ENCODE data around the gene SETD7.

The SETD7 gene

DNA sequence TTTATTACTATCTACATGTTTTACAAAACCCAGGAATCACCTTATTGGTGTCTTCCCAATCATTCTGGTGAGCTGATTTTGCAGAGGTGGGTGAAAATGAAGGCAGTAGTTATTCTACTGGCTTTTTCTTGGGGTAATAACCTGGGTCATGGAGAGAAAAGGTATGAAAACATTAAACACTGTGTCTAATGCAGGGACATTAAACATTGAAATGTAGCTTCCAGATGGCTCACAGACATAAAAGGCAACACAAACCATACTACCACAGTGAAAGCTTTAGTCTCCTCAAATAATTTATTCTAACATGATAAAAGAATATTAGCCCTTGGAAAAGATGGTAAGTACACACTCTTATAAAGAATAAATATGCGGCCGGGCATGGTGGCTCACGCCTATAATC, 8.0 kb downstream of the SETD7 start:
- DNase-seq, result no peak

DNA sequence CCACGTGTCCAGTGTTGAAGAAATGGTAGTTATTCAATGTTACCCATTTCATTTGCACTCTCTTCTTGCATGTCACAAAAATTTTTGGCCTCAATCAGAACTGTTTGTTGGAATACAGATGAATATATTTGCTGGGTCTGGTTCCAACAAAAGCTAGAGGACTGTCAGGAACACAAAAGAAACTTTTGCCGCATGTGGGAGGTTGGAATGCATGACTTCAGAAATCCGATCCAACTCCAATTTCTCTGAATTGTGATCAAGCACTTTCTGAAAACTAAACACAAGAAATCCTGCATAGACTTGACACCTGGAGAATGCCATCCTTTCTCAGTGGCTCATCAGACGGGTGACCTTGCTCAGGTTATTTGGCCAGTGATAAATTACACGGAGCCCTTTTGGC, 15.4 kb downstream of the SETD7 start:
- no peak for DNase-seq

GRCh38 chr4:139540161-139540560, 15.9 kb downstream of the SETD7 start:
- no peak for DNase-seq

- DNase-seq, result no peak
Measured at GRCh38 chr4:139537292-139537691, 18.7 kb downstream of the SETD7 start.

DNA sequence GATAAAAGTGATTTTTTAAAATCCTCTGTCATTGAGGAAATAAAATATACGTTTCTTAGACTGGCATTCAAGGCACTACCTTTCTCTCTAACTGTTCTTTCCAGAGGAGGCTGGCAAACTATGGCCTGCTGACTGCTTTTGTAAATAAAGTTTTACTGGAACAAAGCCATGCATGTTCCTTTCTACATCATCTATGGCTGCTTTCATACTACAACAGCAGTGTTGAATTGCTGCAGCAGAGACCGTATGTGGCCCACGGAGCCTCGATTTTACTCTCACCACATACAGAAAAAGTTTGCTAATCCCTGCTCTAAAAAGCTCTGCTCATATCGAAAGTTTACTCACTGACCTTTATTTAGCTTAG, 20.2 kb downstream of the SETD7 start:
- no peak for DNase-seq

DNA sequence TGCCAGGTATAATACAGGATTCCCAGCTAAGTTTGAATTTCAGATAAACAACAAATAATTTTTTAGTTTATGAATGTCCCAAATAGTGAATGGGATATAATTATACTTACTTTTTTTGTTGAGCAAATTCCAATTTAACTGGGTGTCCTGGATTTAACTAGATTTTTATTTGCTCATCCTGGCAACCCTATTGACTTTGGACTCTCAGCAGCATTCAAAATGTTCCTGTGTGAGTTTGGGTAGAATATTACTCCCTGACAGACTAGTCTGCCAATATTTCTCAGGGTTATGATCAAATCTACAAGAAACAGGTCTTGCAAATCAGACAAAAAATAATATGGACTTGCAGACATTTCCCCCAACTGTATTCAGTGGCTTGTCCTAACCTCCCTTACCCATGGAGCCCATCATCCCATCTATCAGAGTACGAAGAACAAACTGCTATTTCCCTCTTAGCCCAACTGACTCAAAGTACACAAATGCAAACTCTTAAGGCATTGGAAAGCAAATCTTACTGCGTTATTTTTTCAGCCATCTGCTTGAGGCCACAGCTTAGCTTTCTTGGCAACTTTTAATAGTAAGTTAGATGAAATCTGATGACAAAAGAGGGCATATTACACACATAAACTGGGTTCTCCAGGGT, 20.7 kb downstream of the SETD7 start:
- no peak for DNase-seq

GRCh38 chr4:139534287-139534950, 21.6 kb downstream of the SETD7 start:
- DNase-seq, result no peak

GRCh38 chr4:139533511-139533910, 22.5 kb downstream of the SETD7 start:
- no peak for DNase-seq

- DNase-seq, result no peak
Measured at GRCh38 chr4:139532947-139533346, 23.1 kb downstream of the SETD7 start.

- DNase-seq, result no peak
Measured at GRCh38 chr4:139530833-139531427, 25.1 kb downstream of the SETD7 start.

DNA sequence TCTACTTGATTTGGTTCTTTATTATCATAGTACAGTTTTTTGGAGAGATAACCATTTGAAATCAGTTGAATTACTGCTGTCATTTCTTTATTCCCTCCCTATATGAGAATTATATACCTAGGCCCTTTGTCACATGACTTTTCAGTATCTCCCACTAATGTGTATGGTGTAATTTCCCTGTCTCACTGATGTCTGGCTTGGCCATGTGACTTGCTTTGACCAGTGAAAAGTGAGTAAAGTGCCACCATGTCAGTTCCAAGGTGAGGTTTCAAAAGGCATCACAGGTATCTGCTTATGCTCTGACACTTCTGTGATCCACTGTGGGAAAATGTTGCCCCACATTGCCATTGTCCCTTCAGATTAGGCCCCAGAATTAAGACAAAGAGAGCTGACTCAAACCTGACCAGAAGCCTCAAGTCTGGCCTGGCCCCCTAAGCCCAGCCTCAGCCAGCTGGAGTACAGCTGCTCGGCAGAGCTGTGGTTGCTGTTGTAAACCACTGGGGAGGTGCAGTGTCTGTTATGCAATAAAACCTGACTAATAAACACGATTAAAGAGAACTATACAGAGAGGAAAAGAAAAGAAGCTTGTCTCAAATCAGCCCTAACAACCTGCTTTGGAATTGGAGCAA, 27.5 kb downstream of the SETD7 start:
- DNase-seq, result no peak

GRCh38 chr4:139526928-139527327, 29.1 kb downstream of the SETD7 start:
- no peak for DNase-seq

- DNase-seq, result no peak
Measured at GRCh38 chr4:139525414-139525813, 30.6 kb downstream of the SETD7 start.

DNA sequence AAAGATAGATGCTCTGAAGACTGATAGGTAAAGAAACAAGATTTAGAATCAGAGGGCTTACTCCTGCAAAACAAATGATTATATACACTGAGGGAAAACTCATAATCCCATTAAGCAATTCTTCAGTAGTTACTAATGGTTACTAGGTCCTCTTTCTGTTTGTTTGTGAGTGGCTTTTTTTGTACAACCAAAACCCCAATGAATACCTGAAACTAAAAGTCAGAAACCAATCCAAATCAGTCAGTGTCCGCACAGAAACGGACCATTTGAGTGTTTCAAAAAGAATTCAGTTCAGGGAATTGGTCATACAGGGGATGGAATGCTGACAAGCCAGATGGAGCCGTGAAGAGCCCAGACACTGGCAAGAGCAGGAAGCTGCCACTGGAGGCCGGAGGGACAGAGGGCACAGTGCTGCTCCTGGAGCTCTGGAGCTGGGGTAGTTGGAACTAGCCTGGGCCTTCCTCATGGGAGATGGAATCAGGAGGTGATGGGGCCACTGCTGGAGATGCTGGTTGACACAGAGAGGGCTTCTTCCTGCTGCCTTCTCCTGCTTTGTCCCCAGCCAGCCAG, 31.9 kb downstream of the SETD7 start:
- DNase-seq, result no peak

GRCh38 chr4:139523076-139523475, 32.9 kb downstream of the SETD7 start:
- DNase-seq, result no peak

- DNase-seq, result no peak
Measured at GRCh38 chr4:139522457-139522856, 33.6 kb downstream of the SETD7 start.

DNA sequence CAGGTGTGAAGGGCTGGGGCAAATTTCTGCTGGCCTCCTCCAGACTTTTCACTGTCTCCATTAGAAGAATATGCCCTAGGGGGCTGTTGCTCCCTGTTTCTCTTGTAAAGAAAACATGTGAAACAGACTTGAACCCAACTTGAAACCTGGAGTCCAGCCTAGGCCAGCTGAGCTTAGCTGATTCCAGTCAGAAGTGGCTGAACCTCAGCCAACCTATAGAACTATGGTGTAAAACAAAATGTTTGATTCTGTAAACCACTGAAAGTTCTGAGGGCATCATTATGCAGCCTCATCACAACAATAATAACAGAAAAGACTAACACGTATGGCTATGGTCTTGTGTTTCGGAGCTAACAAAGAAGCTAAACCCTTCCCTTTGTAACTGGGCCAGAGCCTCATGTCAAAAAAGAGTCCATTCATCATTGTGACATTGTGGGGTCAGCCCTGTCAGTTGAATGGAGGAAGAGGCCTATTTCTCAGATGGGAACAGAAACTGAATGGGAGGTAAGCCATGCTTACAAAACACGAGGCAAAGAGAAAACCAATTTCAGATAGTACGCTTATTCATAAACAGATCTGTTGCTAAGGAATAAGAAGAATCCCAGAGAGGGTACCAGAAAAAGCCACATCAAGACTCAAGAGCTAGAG, 34.1 kb downstream of the SETD7 start:
- DNase-seq, result no peak

- no peak for DNase-seq
Measured at GRCh38 chr4:139515531-139515958, 40.5 kb downstream of the SETD7 start.

DNA sequence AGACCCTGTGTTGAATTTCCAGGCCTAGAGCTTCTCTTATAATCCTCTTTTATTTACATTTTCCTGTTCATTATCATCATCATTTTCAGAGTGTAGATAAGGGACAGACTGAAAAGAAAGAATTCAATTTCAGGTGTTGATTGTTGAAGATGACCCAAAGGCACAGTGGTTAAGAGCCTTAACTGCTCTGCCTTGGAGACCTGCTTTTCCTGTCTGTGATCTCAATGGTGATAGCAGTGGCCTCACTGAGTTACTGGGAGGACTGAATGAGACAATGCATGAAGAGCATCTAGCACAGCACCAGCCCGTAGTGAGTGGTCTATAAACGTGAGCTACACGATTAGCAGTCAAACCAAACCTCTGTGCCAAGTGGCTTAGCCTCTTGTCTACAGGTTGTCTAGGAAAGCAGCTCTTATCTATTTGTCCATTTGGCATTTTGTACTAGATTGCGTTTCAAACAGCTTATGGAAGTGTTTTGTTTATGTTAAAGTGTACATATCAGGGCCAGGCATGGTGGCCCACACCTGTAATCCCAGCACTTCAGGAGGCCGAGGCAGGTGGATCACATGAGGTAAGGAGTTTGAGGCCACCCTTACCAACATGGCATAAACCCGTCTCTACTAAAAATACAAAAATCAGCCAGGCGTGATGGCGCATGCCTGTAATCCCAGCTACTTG, 41.5 kb downstream of the SETD7 start:
- DNase-seq, result no peak

- DNase-seq, result no peak
Measured at GRCh38 chr4:139511320-139511719, 44.7 kb downstream of the SETD7 start.

DNA sequence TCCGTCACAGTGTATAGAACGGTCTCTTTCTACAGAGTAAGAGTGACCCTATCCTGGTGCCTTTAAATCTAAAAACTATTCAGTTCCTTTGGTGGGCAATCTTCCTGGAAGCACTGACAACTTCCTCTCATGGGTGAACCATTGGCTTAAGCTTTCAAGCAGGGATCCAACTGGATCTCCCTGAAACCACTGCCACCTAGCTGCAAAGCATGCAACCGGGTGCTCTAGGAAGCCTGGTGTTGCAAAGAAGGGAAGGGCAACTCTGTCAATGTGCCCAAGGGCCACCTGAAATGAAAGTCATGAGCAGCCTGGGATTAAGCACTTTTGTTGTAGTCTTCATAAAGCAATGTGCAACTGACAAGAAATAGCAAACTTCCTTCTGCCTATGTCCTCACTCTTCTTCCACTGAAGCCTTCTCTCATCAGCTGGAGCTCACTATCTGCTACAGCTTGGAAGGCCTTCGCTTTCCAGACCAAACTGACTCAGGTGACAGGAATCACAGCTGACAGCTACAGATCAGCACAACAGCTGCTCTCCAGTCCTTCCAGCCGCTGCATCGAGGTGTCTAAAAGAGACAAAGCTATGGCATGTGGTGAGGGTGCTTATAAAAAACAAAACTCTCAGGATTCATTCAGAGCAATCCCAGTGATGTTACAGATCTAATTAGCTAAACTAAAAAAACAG, 46.1 kb downstream of the SETD7 start:
- DNase-seq, result no peak
